SK-N-SH (cell line): ENCODE measurements around the gene CPLANE2. TPM values are rescaled to one million over a fixed set of nuclear protein-coding genes. Genes with fewer than 3 reads are reported as not detected.

ENCODE experiments used
- CTCF ChIA-PET: fragments of 300-600, 350-600 bp; formaldehyde crosslinking; extraction: SDS; loops from one replicate; lab custom pipeline; 2021; lab: Yijun Ruan, JAX
- POLR2A ChIA-PET: fragments of 350-600 bp; sonication (Branson Sonifier 250); formaldehyde crosslinking; extraction: SDS; loops from one replicate; lab custom pipeline; 2020; ENCODE audit warnings: antibody characterized with exemption, inconsistent platforms; lab: Yijun Ruan, JAX
- DNase-seq: peaks from one replicate; pipeline ENCODE4 v3.0.0; 2012
- H2AFZ ChIP-seq: fragments of 200-600 bp; sonication (generic); 2 replicates; pipeline ENCODE4 v1.8.1; 2016; ENCODE audit warnings: antibody characterized with exemption, mild to moderate bottlenecking, low read depth
- H3F3A ChIP-seq: fragments of 200-600 bp; sonication (generic); replicated peaks from 2 replicates; pipeline ENCODE3; 2016; ENCODE audit warnings: antibody characterized with exemption, mild to moderate bottlenecking; ENCODE audit not compliant: insufficient read depth
- H3K27ac ChIP-seq, 2 experiments: fragments of 200-500 bp in 1 of 2; fragments of 200-600 bp in 1 of 2; sonication (Bioruptor generic) in 1 of 2; sonication (generic), shearing (Covaris generic) in 1 of 2; 2 replicates each; pipeline versions ENCODE4 v1.5.1 to v1.6.1; 2014 to 2016; ENCODE audit warnings: low read depth in 2 of 2, inconsistent platforms in 1 of 2, low read length in 1 of 2, mild to moderate bottlenecking in 1 of 2, mixed read lengths in 1 of 2
- H3K27me3 ChIP-seq: fragments of 200-600 bp; sonication (generic), shearing (Covaris generic); 2 replicates; pipeline ENCODE4 v1.6.1; 2016; ENCODE audit warnings: mixed run types; ENCODE audit not compliant: insufficient read depth
- H3K36me3 ChIP-seq, 2 experiments: fragments of 200-500 bp in 1 of 2; fragments of 200-600 bp in 1 of 2; sonication (Bioruptor generic) in 1 of 2; sonication (generic) in 1 of 2; replicated peaks in 1 of 2; 2 replicates each; pipeline versions ENCODE3 to v1.5.1; 2014 to 2016; ENCODE audit warnings: low read length in 1 of 2, mild to moderate bottlenecking in 1 of 2; ENCODE audit not compliant: insufficient read depth in 2 of 2, control insufficient read depth in 1 of 2
- H3K4me1 ChIP-seq, 2 experiments: fragments of 200-500 bp in 1 of 2; fragments of 200-600 bp in 1 of 2; sonication (Bioruptor generic) in 1 of 2; sonication (generic), shearing (Covaris generic) in 1 of 2; 2 replicates each; pipeline versions ENCODE4 v1.5.1 to v1.6.1; 2014 to 2016; ENCODE audit warnings: low read depth in 1 of 2, low read length in 1 of 2, mixed run types in 1 of 2; ENCODE audit not compliant: insufficient read depth in 2 of 2, control insufficient read depth in 1 of 2
- H3K4me2 ChIP-seq: fragments of 200-600 bp; sonication (generic), shearing (Covaris generic); 2 replicates; pipeline ENCODE4 v1.6.1; 2017; ENCODE audit warnings: mixed run types
- H3K4me3 ChIP-seq, 2 experiments: fragments of 200-500 bp in 1 of 2; fragments of 200-600 bp in 1 of 2; sonication (Bioruptor generic) in 1 of 2; sonication (generic), shearing (Covaris generic) in 1 of 2; 2 replicates each; pipeline versions ENCODE4 v1.5.1 to v1.8.1; 2014 to 2016; ENCODE audit warnings: low read depth in 2 of 2, inconsistent platforms in 1 of 2, low read length in 1 of 2, mild to moderate bottlenecking in 1 of 2, mixed read lengths in 1 of 2, moderate library complexity in 1 of 2
- H3K79me2 ChIP-seq: fragments of 200-600 bp; sonication (generic); 2 replicates; pipeline ENCODE4 v1.8.1; 2017; ENCODE audit warnings: mild to moderate bottlenecking; ENCODE audit not compliant: insufficient read depth
- H3K9ac ChIP-seq: fragments of 200-600 bp; sonication (generic); 2 replicates; pipeline ENCODE4 v1.6.1; 2017; ENCODE audit warnings: mixed run types
- H3K9me2 ChIP-seq: fragments of 200-600 bp; sonication (generic); 2 replicates; pipeline ENCODE4 v1.6.1; 2017; ENCODE audit warnings: mixed run types
- H3K9me3 ChIP-seq: fragments of 200-600 bp; sonication (generic); 2 replicates; pipeline ENCODE4 v1.6.1; 2017; ENCODE audit warnings: mixed run types, mild to moderate bottlenecking, moderate library complexity
- H4K20me1 ChIP-seq: fragments of 200-600 bp; sonication (generic); 2 replicates; pipeline ENCODE4 v1.6.1; 2017; ENCODE audit warnings: mild to moderate bottlenecking, mixed run types; ENCODE audit not compliant: insufficient read depth
- CHD2 ChIP-seq: fragments of 150-350 bp; IDR thresholded peaks from 2 replicates; pipeline ENCODE4 v1.6.1; 2018; ENCODE audit warnings: low read length; ENCODE audit not compliant: partially characterized antibody
- CTCF ChIP-seq: fragments of 200-600 bp; sonication (generic); IDR thresholded peaks from 2 replicates; pipeline ENCODE4 v1.6.1; 2017; ENCODE audit warnings: antibody characterized with exemption, mild to moderate bottlenecking, moderate library complexity
- ELF1 ChIP-seq: IDR thresholded peaks from 2 replicates; pipeline ENCODE4 v1.4.0; 2012
- EP300 ChIP-seq, 2 experiments: IDR thresholded peaks; 2 replicates each; pipeline versions ENCODE4 v1.4.0 to v1.6.1; 2012; ENCODE audit warnings: borderline replicate concordance in 1 of 2, low read depth in 1 of 2, low read length in 1 of 2
- FOXJ3 ChIP-seq: sonication (generic); formaldehyde crosslinking; IDR thresholded peaks from 2 replicates; pipeline ENCODE4 v1.5.1; 2020; ENCODE audit warnings: mild to moderate bottlenecking, missing genetic modification reagents
- GATA2 ChIP-seq: sonication (generic); formaldehyde crosslinking; IDR thresholded peaks from 2 replicates; pipeline ENCODE4 v1.5.0; 2020; ENCODE audit warnings: mild to moderate bottlenecking, missing genetic modification reagents
- JUND ChIP-seq: IDR thresholded peaks from 2 replicates; pipeline ENCODE4 v1.4.0; 2012
- MEF2A ChIP-seq: IDR thresholded peaks from 2 replicates; pipeline ENCODE4 v1.4.0; 2012; ENCODE audit warnings: low read depth, borderline replicate concordance
- MXI1 ChIP-seq: IDR thresholded peaks from 2 replicates; pipeline ENCODE4 v1.6.1; 2012; ENCODE audit warnings: mild to moderate bottlenecking, low read depth, low read length, improper control_type of control experiment
- NFIC ChIP-seq: IDR thresholded peaks from 2 replicates; pipeline ENCODE4 v1.4.0; 2012; ENCODE audit warnings: borderline replicate concordance
- NRF1 ChIP-seq: IDR thresholded peaks from 2 replicates; pipeline ENCODE4 v1.6.1; 2012; ENCODE audit warnings: low read depth, mild to moderate bottlenecking, low read length
- PBX3 ChIP-seq: IDR thresholded peaks from 2 replicates; pipeline ENCODE4; 2012
- RAD21 ChIP-seq: IDR thresholded peaks from 2 replicates; pipeline ENCODE4 v1.6.1; 2012; ENCODE audit warnings: mild to moderate bottlenecking, low read length
- RCOR1 ChIP-seq: fragments of 150-350 bp; IDR thresholded peaks from 2 replicates; pipeline ENCODE4 v1.6.1; 2017; ENCODE audit warnings: antibody characterized with exemption, low read length
- SMC3 ChIP-seq: IDR thresholded peaks from 2 replicates; pipeline ENCODE4 v1.6.1; 2012; ENCODE audit warnings: low read depth, low read length, improper control_type of control experiment
- TAF1 ChIP-seq: IDR thresholded peaks from 2 replicates; pipeline ENCODE4 v1.6.1; 2012; ENCODE audit warnings: low read depth, mild to moderate bottlenecking, low read length, moderate library complexity, borderline replicate concordance
- TCF12 ChIP-seq: IDR thresholded peaks from 2 replicates; pipeline ENCODE4 v1.4.0; 2012
- USF1 ChIP-seq: IDR thresholded peaks from 2 replicates; pipeline ENCODE4 v1.4.0; 2012; ENCODE audit warnings: low read depth, borderline replicate concordance
- ZBTB33 ChIP-seq: IDR thresholded peaks from 2 replicates; pipeline ENCODE4 v1.4.0; 2012; ENCODE audit warnings: low read depth, borderline replicate concordance
- WGBS: methylation state at CpG from one replicate; pipeline ENCODE4 v1.1.6; 2017; ENCODE audit warnings: low lambda C conversion rate; 5-methylcytosine and 5-hydroxymethylcytosine counted together
- polyA plus RNA-seq, 3 experiments: library from polyadenylated mRNA; depleted of rRNA; stranded (reverse); fragments of >200 nt; gene quantifications; 2 replicates each; pipeline ENCODE4 v1.2.3, GENCODE V29; 2012

Gene CPLANE2
- polyA plus RNA-seq, 1 of the 3 experiments (the other 2 are of a cell fraction): 8.6 TPM

GRCh38 chr1:16219968-16220500, 16.9 kb downstream of the CPLANE2 start:
- Histone ChIP-seq H3F3A (no peaks in the 10 kb centered on the region), H3K4me1 (peaks cover 0 to 18% of the 10 kb centered on the region in 2 experiments; a peak in 2 of 4 replicates), H3K36me3 (no peaks in the 10 kb centered on the region), H3K79me2 (no peaks in the 10 kb centered on the region), H3K4me2 (no peak overlapping the region), H3K9me3 (no peaks in the 10 kb centered on the region), H3K9me2 (no peaks in the 10 kb centered on the region), H3K27ac (no peak overlapping the region), H4K20me1 (no peaks in the 10 kb centered on the region), H3K4me3 (no peak overlapping the region), H3K27me3 (no peaks in the 10 kb centered on the region), H2AFZ (no peak overlapping the region), H3K9ac (no peak overlapping the region)
- ChIA-PET POLR2A (no interaction called here), CTCF (interaction anchor here (1.2 kb wide), 1 partner anchor 24 kb away, joined by 4 read pairs; no protein-coding TSS in a partner anchor)
- WGBS: 89% methylated on average over 4 of the region's 4 CpGs
- no peak for TF ChIP-seq GATA2 (CRISPR knock-in tag)
- TF ChIP-seq MEF2A: no peak
- TF ChIP-seq JUND: no peak
- TF ChIP-seq ELF1: no peak
- TF ChIP-seq USF1: no peak
- no peak for TF ChIP-seq ZBTB33
- no peak for TF ChIP-seq FOXJ3 (CRISPR knock-in tag)
- no peak for TF ChIP-seq PBX3
- no peak for TF ChIP-seq RAD21
- TF ChIP-seq SMC3: no peak
- TF ChIP-seq CTCF: no peak
- TF ChIP-seq TAF1: no peak
- TF ChIP-seq NRF1: no peak
- no peak for TF ChIP-seq TCF12
- TF ChIP-seq RCOR1: no peak
- TF ChIP-seq MXI1: no peak
- no peak for TF ChIP-seq NFIC
- TF ChIP-seq CHD2: no peak
- no peak for TF ChIP-seq EP300 (IDR thresholded peaks at IDR 0.05; ENCODE audit: borderline replicate concordance in 1 of 2, low read depth in 1 of 2, low read length in 1 of 2)
- DNase-seq: no peak
